ENCODE results near the gene CERS1.
A peak's percentile ranks its signal among the peaks of the same experiment; 100 is the strongest.

Gene CERS1

DNA sequence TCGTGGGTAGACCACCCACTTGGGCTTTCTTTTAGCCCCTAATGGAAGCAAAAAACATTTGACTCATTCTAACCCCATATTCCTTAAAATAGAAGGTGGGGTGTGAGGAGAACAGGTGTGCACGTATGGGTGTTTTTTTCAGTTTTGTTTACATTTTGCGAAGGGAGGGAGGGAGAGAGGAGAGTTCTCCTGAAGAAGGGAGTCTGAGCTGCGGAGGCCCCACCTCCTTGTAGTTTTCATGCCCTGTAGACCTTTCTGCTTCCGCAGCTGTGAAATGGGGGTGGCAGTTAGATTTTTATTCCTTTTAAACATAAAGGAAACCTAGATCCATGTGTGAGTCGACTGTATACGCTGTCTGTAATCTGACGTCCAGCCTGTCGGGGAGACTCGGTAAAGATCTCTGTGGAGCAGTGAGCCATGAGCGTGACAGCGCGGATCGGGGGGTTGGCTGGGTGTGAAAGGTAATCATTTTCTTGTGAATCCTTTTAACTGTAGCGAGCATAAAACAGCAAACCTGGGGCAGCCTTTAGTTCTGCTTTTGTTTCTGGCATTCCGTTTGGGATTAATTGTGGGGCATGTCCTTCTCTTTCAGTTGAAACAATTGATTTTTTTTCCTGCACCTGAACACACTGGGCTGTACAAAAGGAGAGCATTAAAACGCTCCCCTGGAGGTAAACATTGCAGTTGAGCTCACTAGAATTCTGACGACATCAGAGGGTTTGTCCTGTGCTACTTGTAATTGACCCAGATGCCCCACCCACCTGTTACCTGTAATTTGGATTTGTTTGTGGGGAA is 61.9 kb downstream of the CERS1 start:
- peak overlapping the region; percentile 93 for H3K27ac ChIP-seq
- TF ChIP-seq, protein P1, sequence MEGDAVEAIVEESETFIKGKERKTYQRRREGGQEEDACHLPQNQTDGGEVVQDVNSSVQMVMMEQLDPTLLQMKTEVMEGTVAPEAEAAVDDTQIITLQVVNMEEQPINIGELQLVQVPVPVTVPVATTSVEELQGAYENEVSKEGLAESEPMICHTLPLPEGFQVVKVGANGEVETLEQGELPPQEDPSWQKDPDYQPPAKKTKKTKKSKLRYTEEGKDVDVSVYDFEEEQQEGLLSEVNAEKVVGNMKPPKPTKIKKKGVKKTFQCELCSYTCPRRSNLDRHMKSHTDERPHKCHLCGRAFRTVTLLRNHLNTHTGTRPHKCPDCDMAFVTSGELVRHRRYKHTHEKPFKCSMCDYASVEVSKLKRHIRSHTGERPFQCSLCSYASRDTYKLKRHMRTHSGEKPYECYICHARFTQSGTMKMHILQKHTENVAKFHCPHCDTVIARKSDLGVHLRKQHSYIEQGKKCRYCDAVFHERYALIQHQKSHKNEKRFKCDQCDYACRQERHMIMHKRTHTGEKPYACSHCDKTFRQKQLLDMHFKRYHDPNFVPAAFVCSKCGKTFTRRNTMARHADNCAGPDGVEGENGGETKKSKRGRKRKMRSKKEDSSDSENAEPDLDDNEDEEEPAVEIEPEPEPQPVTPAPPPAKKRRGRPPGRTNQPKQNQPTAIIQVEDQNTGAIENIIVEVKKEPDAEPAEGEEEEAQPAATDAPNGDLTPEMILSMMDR (conservative IDR thresholded peaks at IDR 0.05): no peak

DNA sequence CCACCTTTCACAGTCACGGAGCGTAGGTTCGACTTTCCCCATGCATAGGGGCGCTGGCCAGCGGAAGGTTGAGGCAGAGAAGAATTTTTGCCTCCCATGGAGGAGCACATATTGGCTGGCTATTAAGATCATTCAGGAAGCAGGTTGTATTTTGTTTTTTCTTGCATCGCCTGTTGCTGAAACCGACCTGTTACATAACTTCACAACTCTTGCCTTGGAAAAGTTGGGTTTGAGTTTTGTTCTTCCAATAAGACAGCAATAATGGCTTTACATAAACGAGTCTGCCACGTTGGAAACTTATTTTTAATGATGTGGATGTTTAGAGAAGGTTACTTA is 62.8 kb downstream of the CERS1 start:
- TF ChIP-seq, protein P1 (conservative IDR thresholded peaks at IDR 0.05): no peak
- peak overlapping the region; percentile 93 for H3K27ac ChIP-seq

- TF ChIP-seq, protein P1 (conservative IDR thresholded peaks at IDR 0.05): no peak; the same call in 1 of the 2 replicates
- peak overlapping the region; percentile 93 for H3K27ac ChIP-seq
Measured at GRCh38 chr19:18832306-18833140, 63.4 kb downstream of the CERS1 start.

DNA sequence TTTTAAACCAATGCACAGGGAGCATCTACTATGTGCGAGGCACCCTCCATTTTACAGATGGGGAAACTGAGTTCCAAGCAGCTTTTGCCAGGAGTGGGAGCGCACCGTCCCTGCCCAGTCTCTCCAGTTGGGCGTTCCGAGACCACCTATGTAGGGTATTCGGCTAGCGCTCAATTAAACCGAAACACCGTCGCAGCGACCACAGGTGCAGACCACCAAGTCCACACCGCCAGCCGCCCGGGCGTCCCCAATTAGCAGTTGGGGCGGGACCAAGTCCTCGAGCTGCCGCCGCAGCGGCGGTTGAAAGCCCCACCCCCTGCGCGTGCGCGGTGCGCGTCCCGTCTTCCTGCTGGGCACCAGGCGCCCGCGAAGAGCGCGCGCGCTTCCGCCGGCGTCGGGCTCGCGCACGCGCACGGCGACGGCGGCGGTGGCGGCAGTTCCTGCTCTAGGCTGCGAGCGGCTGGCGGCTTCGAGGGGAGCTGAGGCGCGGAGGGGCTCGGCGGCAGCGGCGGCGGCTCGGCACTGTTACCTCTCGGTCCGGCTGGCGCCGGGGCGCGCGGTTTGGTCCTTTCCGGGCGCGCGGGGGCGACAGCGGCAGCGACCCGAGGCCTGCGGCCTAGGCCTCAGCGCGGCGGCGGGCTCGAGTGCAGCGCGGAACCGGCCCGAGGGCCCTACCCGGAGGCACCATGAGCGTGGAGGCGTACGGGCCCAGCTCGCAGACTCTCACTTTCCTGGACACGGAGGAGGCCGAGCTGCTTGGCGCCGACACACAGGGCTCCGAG is 64.2 kb downstream of the CERS1 start, which contains the start of gene UPF1:
TSS of gene UPF1 (plus strand) at position 436 of the 782 bp plus-strand sequence. CDS start at position 687, 251 bp downstream.
- TF ChIP-seq, protein P1 (conservative IDR thresholded peaks at IDR 0.05): no peak
- H3K27ac ChIP-seq: peak within 1 kb of the TSS; percentile 93

DNA sequence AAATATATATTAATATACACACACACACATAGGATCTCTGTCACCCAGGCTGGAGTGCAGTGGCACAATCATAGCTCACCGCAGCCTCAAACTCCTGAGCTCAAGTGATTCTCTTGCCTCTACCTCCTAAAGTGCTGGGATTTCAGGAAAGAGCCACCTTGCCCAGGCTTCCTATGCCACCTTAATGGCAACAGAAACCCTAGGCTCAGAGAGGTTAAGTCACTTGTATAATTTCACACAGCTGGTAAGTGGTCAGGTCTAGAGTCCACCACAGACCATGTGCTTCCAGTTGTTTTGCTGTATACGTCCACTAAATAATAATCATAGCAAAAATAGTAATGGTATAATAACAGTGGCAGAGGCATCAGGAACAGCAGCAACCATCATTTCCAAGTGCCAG is 65.5 kb downstream of the CERS1 start:
- TF ChIP-seq, protein P1 (conservative IDR thresholded peaks at IDR 0.05): no peak
- H3K27ac ChIP-seq: no peak overlapping the region

DNA sequence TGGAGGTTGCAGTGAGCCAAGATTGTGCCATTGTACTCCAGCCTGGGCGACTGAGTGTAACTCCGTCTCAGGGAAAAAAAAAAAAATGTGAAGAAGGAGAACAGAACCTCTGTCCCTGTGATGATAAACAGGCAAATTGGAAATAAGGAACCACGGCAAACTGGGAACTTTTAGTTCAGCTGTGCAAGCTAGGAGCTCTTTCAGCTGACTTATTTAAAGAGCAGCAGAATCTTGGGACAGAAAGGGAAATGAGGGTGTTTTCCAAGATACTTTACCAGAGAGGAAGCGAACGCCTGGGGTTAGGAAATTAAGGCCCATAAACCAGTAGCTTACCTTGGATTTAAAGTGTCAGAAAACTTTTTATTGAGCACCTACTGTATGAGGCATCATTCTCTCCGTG is 67.2 kb downstream of the CERS1 start:
- TF ChIP-seq, protein P1 (conservative IDR thresholded peaks at IDR 0.05): no peak
- no peak overlapping the region for H3K27ac ChIP-seq

All from VCaP (cell line).